GM19324 (cell line): ENCODE data around the gene GMDS.
A peak's percentile ranks its signal among the peaks of the same experiment; 100 is the strongest.
"Not testable (repeated sequence)": the region's sequence is repeated elsewhere in the genome, so short reads cannot be mapped to it uniquely, and the experiment has no call there.

Source experiments
- ATAC-seq: cut with Tn5 transposase; IDR thresholded peaks from one replicate; pipeline ENCODE4 v1.9.1; 2021; ENCODE audit warnings: mild to moderate bottlenecking, moderate library complexity; ENCODE audit not compliant: unreplicated experiment, low FRiP score

Gene GMDS

GRCh38 chr6:1686117-1687098 is 559.0 kb downstream of the GMDS start:
- ATAC-seq, result no peak

- no peak for ATAC-seq
Measured at GRCh38 chr6:1679688-1680068, 565.7 kb downstream of the GMDS start.

- no peak for ATAC-seq
Measured at GRCh38 chr6:1679031-1679687, 566.2 kb downstream of the GMDS start.

- ATAC-seq, result no peak
Measured at GRCh38 chr6:1678201-1678600, 567.2 kb downstream of the GMDS start.

GRCh38 chr6:1672379-1672778 is 573.0 kb downstream of the GMDS start:
- no peak for ATAC-seq

GRCh38 chr6:1670711-1671462 is 574.5 kb downstream of the GMDS start:
- no peak for ATAC-seq

GRCh38 chr6:1669996-1670395 is 575.4 kb downstream of the GMDS start:
- ATAC-seq, result no peak

- ATAC-seq, result not testable (repeated sequence)
Measured at GRCh38 chr6:1668456-1668855, 576.9 kb downstream of the GMDS start.

- ATAC-seq, result no peak
Measured at GRCh38 chr6:1667805-1668175, 577.6 kb downstream of the GMDS start.

GRCh38 chr6:1667012-1667804 is 578.2 kb downstream of the GMDS start:
- no peak for ATAC-seq

GRCh38 chr6:1665214-1665613 is 580.2 kb downstream of the GMDS start:
- ATAC-seq, result peak; percentile 76

- ATAC-seq, result no peak
Measured at GRCh38 chr6:1664329-1664728, 581.1 kb downstream of the GMDS start.

GRCh38 chr6:1663511-1663910 is 581.9 kb downstream of the GMDS start:
- ATAC-seq, result no peak

- no peak for ATAC-seq
Measured at GRCh38 chr6:1662534-1662933, 582.9 kb downstream of the GMDS start.

GRCh38 chr6:1659816-1660215 is 585.6 kb downstream of the GMDS start:
- ATAC-seq, result no peak

- ATAC-seq, result no peak
Measured at GRCh38 chr6:1658212-1659005, 587.0 kb downstream of the GMDS start.

- no peak for ATAC-seq
Measured at GRCh38 chr6:1657771-1658165, 587.6 kb downstream of the GMDS start.

GRCh38 chr6:1657116-1657770 is 588.2 kb downstream of the GMDS start:
- no peak for ATAC-seq

GRCh38 chr6:1654054-1654453 is 591.4 kb downstream of the GMDS start:
- ATAC-seq, result no peak
